OCI-LY7 (cell line): ENCODE measurements around the gene JAK1. TPM values are rescaled to one million over a fixed set of nuclear protein-coding genes. Genes with fewer than 3 reads are reported as not detected.

ENCODE experiments used
- BruUV-seq: library from RNA; stranded (reverse); fragments of 400-500 nt; replicated peaks from 2 replicates; lab custom pipeline; 2021; lab: Mats Ljungman, UMichigan
- CTCF ChIA-PET: fragments of 300-600 bp; sonication (Branson Sonifier 250); formaldehyde crosslinking; loops from one replicate; lab custom pipeline; 2022; ENCODE audit warnings: antibody characterized with exemption; ENCODE audit not compliant: unreplicated experiment; lab: Charles Lee
- POLR2A ChIA-PET: fragments of 300-600 bp; sonication (Branson Sonifier 250); formaldehyde crosslinking; loops from one replicate; lab custom pipeline; 2022; ENCODE audit warnings: antibody characterized with exemption; lab: Charles Lee
- DNase-seq: peaks from one replicate; pipeline ENCODE4 v3.0.0-alpha.2; 2015; ENCODE audit warnings: low spot score
- H2AFZ ChIP-seq: fragments of 200-600 bp; sonication (generic), shearing (Covaris generic); 2 replicates; pipeline ENCODE4 v1.6.1; 2014; ENCODE audit warnings: mild to moderate bottlenecking, antibody characterized with exemption, low read length, moderate library complexity
- H3K27ac ChIP-seq: fragments of 200-600 bp; sonication (generic); 2 replicates; pipeline ENCODE4 v1.5.1; 2014; ENCODE audit warnings: mixed run types, low read depth, mild to moderate bottlenecking, moderate library complexity, low read length, inconsistent platforms; ENCODE audit not compliant: poor library complexity, severe bottlenecking
- H3K36me3 ChIP-seq: fragments of 200-600 bp; sonication (generic); 2 replicates; pipeline ENCODE4 v1.6.1; 2014; ENCODE audit warnings: mild to moderate bottlenecking, antibody characterized with exemption, low read length, moderate library complexity, mixed read lengths; ENCODE audit not compliant: insufficient read depth
- H3K4me1 ChIP-seq: fragments of 200-600 bp; sonication (generic); 2 replicates; pipeline ENCODE4 v1.5.1; 2014; ENCODE audit warnings: mild to moderate bottlenecking, low read length; ENCODE audit not compliant: insufficient read depth, poor library complexity, severe bottlenecking
- H3K4me2 ChIP-seq: fragments of 200-600 bp; sonication (generic); 2 replicates; pipeline ENCODE4 v1.6.1; 2014; ENCODE audit warnings: mild to moderate bottlenecking, low read length
- H3K4me3 ChIP-seq: fragments of 200-600 bp; sonication (generic); 2 replicates; pipeline ENCODE4 v1.5.1; 2014; ENCODE audit warnings: mild to moderate bottlenecking, low read depth, low read length; ENCODE audit not compliant: poor library complexity, severe bottlenecking
- H3K79me2 ChIP-seq: fragments of 200-600 bp; sonication (generic); 2 replicates; pipeline ENCODE4 v1.6.1; 2016; ENCODE audit warnings: low read depth, mild to moderate bottlenecking, low read length, moderate library complexity, mixed read lengths; ENCODE audit not compliant: insufficient read depth
- H3K9me2 ChIP-seq: fragments of 200-600 bp; sonication (generic); 2 replicates; pipeline ENCODE4 v1.6.1; 2016; ENCODE audit warnings: mild to moderate bottlenecking, low read length, mixed read lengths; ENCODE audit not compliant: insufficient read depth
- H3K9me3 ChIP-seq: fragments of 200-600 bp; sonication (generic); 2 replicates; pipeline ENCODE4 v1.6.1; 2014; ENCODE audit warnings: mild to moderate bottlenecking, mixed run types, low read length, mixed read lengths
- H4K20me1 ChIP-seq: fragments of 200-600 bp; sonication (generic); 2 replicates; pipeline ENCODE4 v1.6.1; 2014; ENCODE audit warnings: mild to moderate bottlenecking, antibody characterized with exemption, low read length, moderate library complexity, mixed read lengths; ENCODE audit not compliant: insufficient read depth
- CTCF ChIP-seq: fragments of 200-600 bp; sonication (generic); conservative IDR thresholded peaks from 2 replicates; pipeline ENCODE4 v1.5.1; 2014; ENCODE audit warnings: mild to moderate bottlenecking, antibody characterized with exemption, low read length, moderate library complexity, mixed read lengths
- EZH2phosphoT487 ChIP-seq: fragments of 200-600 bp; sonication (generic); IDR thresholded peaks from 2 replicates; pipeline ENCODE4 v1.6.1; 2018; ENCODE audit warnings: low read depth, borderline replicate concordance, mild to moderate bottlenecking, mixed run types, antibody characterized with exemption, low read length, moderate library complexity, mixed read lengths
- intact Hi-C: fragments of 100-400 bp; cut with micrococcal nuclease; formaldehyde crosslinking; loops from one replicate; pipeline ENCODE4 v1.10.0; 2022; ENCODE audit not compliant: unreplicated experiment
- total RNA-seq, 2 experiments: library from RNA; depleted of rRNA in 1 of 2; stranded (reverse); fragments of >200 nt in 1 of 2; shearing (Covaris generic) in 1 of 2; gene quantifications; 2 replicates each; pipeline ENCODE4 v1.2.3, GENCODE V29; 2014 to 2022

The JAK1 gene
- total RNA-seq, 2 experiments from 2014 or later = 72.6 to 86.8 TPM

GRCh38 chr1:64873576-64873975, 92.8 kb downstream of the JAK1 start:
- CTCF ChIA-PET = no interaction called here
- H3K4me2 ChIP-seq = no peak overlapping the region
- no peaks in the 10 kb centered on the region for H3K9me2 ChIP-seq
- H3K27ac ChIP-seq = no peak overlapping the region
- no peak overlapping the region for H2AFZ ChIP-seq
- POLR2A ChIA-PET = interaction anchor here (1.1 to 1.8 kb wide), 2 partner anchors 10 to 24 kb away, joined by 3 to 5 read pairs; no protein-coding TSS in a partner anchor
- intact Hi-C loops = no loop called here
- H3K4me1 ChIP-seq = no peaks in the 10 kb centered on the region
- H3K36me3 ChIP-seq = peaks cover 97% of the 10 kb centered on the region
- no peak for DNase-seq
- TF ChIP-seq EZH2phosphoT487 (no peak), CTCF (no peak)
- no peak overlapping the region for H3K4me3 ChIP-seq
- H3K9me3 ChIP-seq = no peaks in the 10 kb centered on the region
- no TSS peak for BruUV-seq
- no peaks in the 10 kb centered on the region for H4K20me1 ChIP-seq
- H3K79me2 ChIP-seq = no peaks in the 10 kb centered on the region

GRCh38 chr1:64872067-64872466, 94.3 kb downstream of the JAK1 start:
- DNase-seq = no peak
- Histone ChIP-seq H4K20me1 (no peaks in the 10 kb centered on the region), H3K4me3 (no peak overlapping the region), H3K9me3 (no peaks in the 10 kb centered on the region), H3K9me2 (no peaks in the 10 kb centered on the region), H3K27ac (no peak overlapping the region), H3K36me3 (peaks cover 98% of the 10 kb centered on the region), H2AFZ (no peak overlapping the region), H3K4me1 (no peaks in the 10 kb centered on the region), H3K79me2 (no peaks in the 10 kb centered on the region), H3K4me2 (no peak overlapping the region)
- ChIA-PET CTCF (interaction anchor here (0.6 kb wide), 1 partner anchor 40 kb away, joined by 3 read pairs; no protein-coding TSS in a partner anchor), POLR2A (interaction anchor here (1.8 kb wide), 1 partner anchor 8 kb away, joined by 5 read pairs; no protein-coding TSS in a partner anchor)
- TF ChIP-seq CTCF (no peak), EZH2phosphoT487 (no peak)
- no TSS peak for BruUV-seq
- intact Hi-C loops = no loop called here

GRCh38 chr1:64871256-64871655, 95.1 kb downstream of the JAK1 start:
- no peak for TF ChIP-seq CTCF
- no peak overlapping the region for H2AFZ ChIP-seq
- no peaks in the 10 kb centered on the region for H3K9me3 ChIP-seq
- no peaks in the 10 kb centered on the region for H3K4me1 ChIP-seq
- no peaks in the 10 kb centered on the region for H3K9me2 ChIP-seq
- CTCF ChIA-PET = interaction anchor here (0.6 kb wide), 1 partner anchor 140 kb away, joined by 4 read pairs; no protein-coding TSS in a partner anchor
- intact Hi-C loops = no loop called here
- no peak overlapping the region for H3K4me3 ChIP-seq
- H3K27ac ChIP-seq = no peak overlapping the region
- H3K36me3 ChIP-seq = peaks cover 98% of the 10 kb centered on the region
- DNase-seq = no peak
- H3K79me2 ChIP-seq = no peaks in the 10 kb centered on the region
- H3K4me2 ChIP-seq = no peak overlapping the region
- no peaks in the 10 kb centered on the region for H4K20me1 ChIP-seq
- POLR2A ChIA-PET = no interaction called here
- no TSS peak for BruUV-seq
